RWPE1 (cell line): ENCODE measurements around the gene ASAP2.

Source experiments
- CTCF ChIA-PET: fragments of 350-600 bp; sonication (Branson Sonifier 250); formaldehyde crosslinking; extraction: SDS; loops from one replicate; lab custom pipeline; 2021; lab: Yijun Ruan, JAX
- POLR2A ChIA-PET: fragments of 400-600 bp; formaldehyde crosslinking; extraction: SDS; loops from one replicate; lab custom pipeline; 2020; ENCODE audit warnings: antibody characterized with exemption; ENCODE audit not compliant: low non-redundant PET; lab: Yijun Ruan, JAX
- DNase-seq: peaks from one replicate; pipeline ENCODE4 v3.0.0; 2012; ENCODE audit warnings: low spot score
- H3K27ac ChIP-seq: fragments of 450-650 bp; 2 replicates; pipeline ENCODE4 v1.5.1; 2017
- TF ChIP-seq, protein P1 (sequence below): fragments of 450-650 bp; conservative IDR thresholded peaks from 2 replicates; pipeline ENCODE4 v1.5.1; 2017; ENCODE audit warnings: low read depth, mild to moderate bottlenecking

Gene ASAP2

DNA sequence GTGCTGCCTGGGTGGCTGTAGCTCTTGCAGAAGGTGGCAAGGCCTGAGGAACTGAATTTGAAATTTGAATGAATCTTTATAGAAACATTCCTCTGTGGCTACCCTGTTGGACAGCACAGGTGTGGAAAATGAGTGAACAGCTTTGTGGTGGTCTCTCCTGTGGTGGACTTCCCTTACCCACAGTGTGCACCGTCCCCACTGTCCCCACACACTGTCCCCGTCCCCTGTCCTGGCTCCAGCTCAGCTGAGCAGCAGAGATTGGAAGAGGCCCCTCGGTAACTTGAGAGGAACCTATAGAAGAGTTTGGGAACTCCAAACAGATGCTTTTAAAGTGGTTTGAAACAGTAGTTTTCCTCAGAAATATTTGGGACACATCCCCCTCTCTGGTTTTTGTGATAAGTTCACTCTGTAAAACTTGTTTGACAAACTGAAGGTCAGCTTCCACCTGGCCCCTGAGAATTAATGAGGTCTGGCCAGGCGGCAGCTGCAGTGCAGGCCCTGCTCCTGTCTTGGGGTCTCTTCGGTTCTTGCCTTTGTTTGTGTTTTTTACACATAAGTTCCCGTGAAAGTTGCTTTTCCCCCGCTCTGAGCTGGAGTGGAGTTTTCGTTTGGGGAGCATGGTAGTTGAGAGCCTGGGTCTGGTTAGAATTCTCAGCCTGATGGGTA, 63.2 kb downstream of the ASAP2 start:
- H3K27ac ChIP-seq: peak overlapping the region; percentile 41
- DNase-seq: no peak
- ChIA-PET POLR2A (no interaction called here), CTCF (interaction anchor here (0.6 to 1.1 kb wide), 2 partner anchors 10 to 16 kb away, joined by 3 read pairs; no protein-coding TSS in a partner anchor)
- TF ChIP-seq, protein P1, sequence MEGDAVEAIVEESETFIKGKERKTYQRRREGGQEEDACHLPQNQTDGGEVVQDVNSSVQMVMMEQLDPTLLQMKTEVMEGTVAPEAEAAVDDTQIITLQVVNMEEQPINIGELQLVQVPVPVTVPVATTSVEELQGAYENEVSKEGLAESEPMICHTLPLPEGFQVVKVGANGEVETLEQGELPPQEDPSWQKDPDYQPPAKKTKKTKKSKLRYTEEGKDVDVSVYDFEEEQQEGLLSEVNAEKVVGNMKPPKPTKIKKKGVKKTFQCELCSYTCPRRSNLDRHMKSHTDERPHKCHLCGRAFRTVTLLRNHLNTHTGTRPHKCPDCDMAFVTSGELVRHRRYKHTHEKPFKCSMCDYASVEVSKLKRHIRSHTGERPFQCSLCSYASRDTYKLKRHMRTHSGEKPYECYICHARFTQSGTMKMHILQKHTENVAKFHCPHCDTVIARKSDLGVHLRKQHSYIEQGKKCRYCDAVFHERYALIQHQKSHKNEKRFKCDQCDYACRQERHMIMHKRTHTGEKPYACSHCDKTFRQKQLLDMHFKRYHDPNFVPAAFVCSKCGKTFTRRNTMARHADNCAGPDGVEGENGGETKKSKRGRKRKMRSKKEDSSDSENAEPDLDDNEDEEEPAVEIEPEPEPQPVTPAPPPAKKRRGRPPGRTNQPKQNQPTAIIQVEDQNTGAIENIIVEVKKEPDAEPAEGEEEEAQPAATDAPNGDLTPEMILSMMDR: no peak

DNA sequence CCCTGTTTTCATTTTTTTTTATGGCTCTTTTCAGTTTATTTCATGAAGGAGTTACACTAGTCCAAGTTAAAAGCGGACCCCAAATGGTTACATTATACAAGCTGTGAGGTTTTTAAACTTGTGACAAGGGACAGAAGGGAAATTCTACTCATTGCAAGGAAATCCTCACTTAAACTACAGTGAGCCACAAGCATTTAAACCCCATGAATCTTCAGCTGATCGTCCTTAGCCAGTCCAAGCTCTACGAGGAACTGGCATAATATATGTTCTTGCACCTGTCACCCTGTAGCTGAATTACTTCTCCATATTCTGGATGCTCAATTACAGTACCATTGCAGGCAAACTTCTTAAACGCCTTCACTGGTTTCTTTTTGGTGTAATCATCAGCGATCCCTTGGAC, 64.5 kb downstream of the ASAP2 start:
- TF ChIP-seq, protein P1: no peak
- ChIA-PET POLR2A (no interaction called here), CTCF (no interaction called here)
- DNase-seq: no peak
- no peak overlapping the region for H3K27ac ChIP-seq

DNA sequence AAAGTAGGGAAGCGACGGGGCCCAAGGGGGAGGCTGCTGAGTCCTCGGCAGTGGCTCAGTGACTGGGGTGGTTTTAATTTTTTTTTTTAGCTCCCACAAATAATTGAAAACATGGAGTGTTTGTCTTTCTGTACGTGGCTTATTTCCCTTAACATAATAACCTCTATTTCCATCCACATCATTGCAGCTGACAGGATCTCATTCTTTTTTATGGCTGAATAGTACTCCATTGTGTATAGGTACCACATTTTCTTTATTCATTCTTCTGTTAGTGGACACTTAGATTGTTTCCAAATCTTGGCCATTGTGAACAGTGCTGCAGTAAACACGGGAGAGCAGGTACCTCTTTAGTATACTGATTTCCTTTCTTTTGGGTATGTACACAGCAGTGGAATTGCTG, 65.1 kb downstream of the ASAP2 start:
- H3K27ac ChIP-seq: no peak overlapping the region
- CTCF ChIA-PET: no interaction called here
- TF ChIP-seq, protein P1: no peak
- no peak for DNase-seq
- POLR2A ChIA-PET: no interaction called here

DNA sequence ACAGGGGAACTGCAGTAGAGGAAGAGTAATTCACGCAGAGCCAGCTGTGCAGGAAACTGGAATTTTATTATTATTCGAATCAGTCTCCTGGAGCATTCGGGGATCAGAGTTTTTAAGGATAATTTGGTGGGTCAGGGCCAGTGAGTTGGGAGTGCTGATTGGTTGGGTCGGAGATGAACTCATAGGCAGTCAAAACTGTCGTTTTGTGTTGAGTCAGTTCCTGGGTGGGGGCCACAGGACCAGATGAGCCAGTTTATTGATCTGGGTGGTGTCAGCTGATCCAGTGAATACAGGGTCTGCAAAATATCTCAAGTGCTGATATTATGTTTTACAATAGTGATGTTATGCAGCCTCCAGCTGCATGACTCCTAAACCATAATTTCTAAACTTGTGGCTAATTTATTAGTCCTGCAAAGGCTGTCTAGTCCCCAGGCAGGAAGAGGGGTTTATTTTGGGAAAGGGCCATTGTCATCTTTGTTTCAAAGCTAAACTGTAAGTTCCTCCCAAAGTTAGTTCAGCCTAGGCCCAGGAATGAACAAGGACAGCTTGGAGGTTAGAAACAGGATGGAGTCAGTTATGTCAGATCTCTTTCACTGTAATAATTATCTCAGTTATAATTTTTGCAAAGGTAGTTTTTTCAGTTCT, 67.0 kb downstream of the ASAP2 start:
- ChIA-PET POLR2A (interaction anchor here (0.6 kb wide), 1 partner anchor 80 kb away, joined by 4 read pairs; no protein-coding TSS in a partner anchor), CTCF (interaction anchor here (1.1 kb wide), 1 partner anchor 10 kb away, joined by 3 read pairs; no protein-coding TSS in a partner anchor)
- TF ChIP-seq, protein P1: no peak
- no peak for DNase-seq
- H3K27ac ChIP-seq: no peak overlapping the region

DNA sequence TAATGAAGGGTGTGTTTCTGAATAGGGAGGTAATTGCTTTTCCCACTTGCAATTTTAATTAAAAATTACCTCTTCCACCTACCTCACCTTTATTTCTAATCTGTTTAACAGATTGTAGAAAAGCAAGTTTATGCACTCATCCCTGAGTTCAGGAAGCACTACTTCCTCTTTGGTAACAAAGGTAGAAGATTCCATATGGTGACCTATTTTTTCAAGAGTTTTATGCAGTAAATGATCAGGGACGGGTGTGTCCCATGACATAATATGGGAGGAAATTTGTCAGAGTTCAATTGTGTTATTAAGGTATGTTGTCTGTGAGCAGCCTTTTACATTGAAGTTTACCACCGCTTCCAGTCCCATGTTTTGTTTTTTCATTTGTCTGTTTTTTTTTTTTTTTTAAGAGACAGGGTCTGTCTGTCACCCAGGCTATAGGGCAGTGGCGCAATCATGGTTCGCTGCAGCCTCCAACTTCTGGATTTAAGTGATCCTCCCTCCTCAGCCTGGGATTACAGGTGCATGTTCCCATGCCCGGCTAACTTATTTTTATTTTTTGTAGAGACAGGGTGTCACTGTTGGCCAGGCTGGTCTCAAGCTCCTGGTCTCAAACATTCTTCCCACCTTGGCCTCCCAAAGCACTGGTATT, 68.2 kb downstream of the ASAP2 start:
- ChIA-PET POLR2A (no interaction called here), CTCF (interaction anchor here (0.6 kb wide), 1 partner anchor 59 kb away, joined by 4 read pairs; no protein-coding TSS in a partner anchor)
- peak overlapping the region; percentile 36 for H3K27ac ChIP-seq
- DNase-seq: no peak
- TF ChIP-seq, protein P1: no peak

DNA sequence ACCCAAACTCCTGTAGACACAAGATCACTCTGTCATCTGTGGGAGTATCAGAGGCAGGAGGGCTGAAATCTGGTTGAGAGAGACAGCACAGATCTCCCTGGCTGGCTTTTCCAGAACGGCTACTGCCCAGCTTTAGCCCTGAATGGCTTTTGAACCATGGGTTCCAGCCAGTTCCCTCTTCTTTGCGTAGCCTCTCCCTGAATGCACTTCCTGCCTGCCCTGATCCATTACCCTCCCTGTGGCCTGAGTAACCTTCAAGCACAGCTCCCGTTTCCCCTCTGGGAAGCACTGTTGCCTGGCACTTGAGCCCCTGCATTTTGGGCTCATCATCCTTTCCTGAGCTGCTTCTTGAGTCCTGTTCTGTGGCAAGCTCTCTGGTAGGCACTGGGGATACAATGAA, 68.8 kb downstream of the ASAP2 start:
- peak overlapping the region; percentile 36 for H3K27ac ChIP-seq

More for the DNA sequence above, 68.8 kb downstream of the ASAP2 start:
- CTCF ChIA-PET: no interaction called here
- TF ChIP-seq, protein P1: no peak
- POLR2A ChIA-PET: no interaction called here
- DNase-seq: no peak
